ENCODE measurements around the gene SLC25A41. TPM values are rescaled to one million over a fixed set of nuclear protein-coding genes. Genes with fewer than 3 reads are reported as not detected.

Gene SLC25A41
- 0.33 TPM for polyA plus RNA-seq (2013, experiment 1 of 2)
- polyA plus RNA-seq (2013, experiment 2 of 2), result 0.25 TPM

GRCh38 chr19:6433663-6434062 lies at the start of gene SLC25A41:
Gene SLC25A41 (minus strand): TSS chr19:6433763. CDS start chr19:6433693, 70 bp downstream.
- Histone ChIP-seq H3K4me1 (ENCODE audit: control insufficient read depth, insufficient read depth, low read length, poor library complexity, severe bottlenecking) (no peaks in the 10 kb centered on the region), H3K4me3 (ENCODE audit: extremely low read depth, insufficient read depth, low read length, poor library complexity, severe bottlenecking) (no peak within 1 kb of the TSS), H3K9me3 (ENCODE audit: control insufficient read depth, low read length) (no peaks in the 10 kb centered on the region), H3K27ac (ENCODE audit: low read depth, low read length, severe bottlenecking) (no peak within 1 kb of the TSS), H3K36me3 (ENCODE audit: control insufficient read depth, insufficient read depth, low read length) (no peaks in the 10 kb centered on the region)
- 90 to 97% methylated on average over 4 to 6 of the region's 10 CpGs for WGBS, 2 experiments (ENCODE audit: insufficient coverage in 2 of 2)

GRCh38 chr19:6483235-6483634 lies 49.7 kb upstream of the SLC25A41 start:
- Histone ChIP-seq H3K9me3 (ENCODE audit: control insufficient read depth, low read length) (no peaks in the 10 kb centered on the region), H3K4me3 (ENCODE audit: extremely low read depth, insufficient read depth, low read length, poor library complexity, severe bottlenecking) (no peak overlapping the region), H3K36me3 (ENCODE audit: control insufficient read depth, insufficient read depth, low read length) (no peaks in the 10 kb centered on the region), H3K27ac (ENCODE audit: low read depth, low read length, severe bottlenecking) (no peak overlapping the region), H3K4me1 (ENCODE audit: control insufficient read depth, insufficient read depth, low read length, poor library complexity, severe bottlenecking) (no peaks in the 10 kb centered on the region)
- 83 to 100% methylated on average over 3 of the region's 3 CpGs for WGBS, 2 experiments (ENCODE audit: insufficient coverage in 2 of 2)

GRCh38 chr19:6482343-6482686 lies 48.8 kb upstream of the SLC25A41 start:
- Histone ChIP-seq H3K27ac (ENCODE audit: low read depth, low read length, severe bottlenecking) (no peak overlapping the region), H3K4me1 (ENCODE audit: control insufficient read depth, insufficient read depth, low read length, poor library complexity, severe bottlenecking) (no peaks in the 10 kb centered on the region), H3K36me3 (ENCODE audit: control insufficient read depth, insufficient read depth, low read length) (no peaks in the 10 kb centered on the region), H3K9me3 (ENCODE audit: control insufficient read depth, low read length) (no peaks in the 10 kb centered on the region), H3K4me3 (ENCODE audit: extremely low read depth, insufficient read depth, low read length, poor library complexity, severe bottlenecking) (no peak overlapping the region)
- WGBS, 2 experiments (ENCODE audit: insufficient coverage in 2 of 2), result 93 to 96% methylated on average over 8 of the region's 8 CpGs

- Histone ChIP-seq H3K36me3 (ENCODE audit: control insufficient read depth, insufficient read depth, low read length) (no peaks in the 10 kb centered on the region), H3K9me3 (ENCODE audit: control insufficient read depth, low read length) (no peaks in the 10 kb centered on the region), H3K4me1 (ENCODE audit: control insufficient read depth, insufficient read depth, low read length, poor library complexity, severe bottlenecking) (no peaks in the 10 kb centered on the region), H3K4me3 (ENCODE audit: extremely low read depth, insufficient read depth, low read length, poor library complexity, severe bottlenecking) (no peak within 1 kb of the TSS), H3K27ac (ENCODE audit: low read depth, low read length, severe bottlenecking) (no peak within 1 kb of the TSS)
- WGBS, 2 experiments (ENCODE audit: insufficient coverage in 2 of 2), result 56 to 62% methylated on average over 19 to 20 of the region's 24 CpGs
These were observed 48.2 kb upstream of the SLC25A41 start, which contains the start of gene DENND1C for GRCh38 chr19:6481541-6482342. Gene DENND1C (minus strand): TSS chr19:6481787. CDS start chr19:6481695, 92 bp downstream.

- Histone ChIP-seq H3K4me3 (ENCODE audit: extremely low read depth, insufficient read depth, low read length, poor library complexity, severe bottlenecking) (no peak overlapping the region), H3K9me3 (ENCODE audit: control insufficient read depth, low read length) (no peaks in the 10 kb centered on the region), H3K27ac (ENCODE audit: low read depth, low read length, severe bottlenecking) (no peak overlapping the region), H3K4me1 (ENCODE audit: control insufficient read depth, insufficient read depth, low read length, poor library complexity, severe bottlenecking) (no peaks in the 10 kb centered on the region), H3K36me3 (ENCODE audit: control insufficient read depth, insufficient read depth, low read length) (no peaks in the 10 kb centered on the region)
- 92 to 95% methylated on average over 7 to 8 of the region's 10 CpGs for whole genome bisulfite sequencing, 2 experiments (ENCODE audit: insufficient coverage in 2 of 2)
These were observed 47.4 kb upstream of the SLC25A41 start for GRCh38 chr19:6480848-6481415.

GRCh38 chr19:6479836-6480398 lies 46.4 kb upstream of the SLC25A41 start:
- Histone ChIP-seq H3K4me3 (ENCODE audit: extremely low read depth, insufficient read depth, low read length, poor library complexity, severe bottlenecking) (no peak overlapping the region), H3K4me1 (ENCODE audit: control insufficient read depth, insufficient read depth, low read length, poor library complexity, severe bottlenecking) (no peaks in the 10 kb centered on the region)
- WGBS, 2 experiments (ENCODE audit: insufficient coverage in 2 of 2), result 51 to 75% methylated on average over 4 to 7 of the region's 7 CpGs

GRCh38 chr19:6478815-6479214 lies 45.3 kb upstream of the SLC25A41 start:
- H3K4me3 ChIP-seq (ENCODE audit: extremely low read depth, insufficient read depth, low read length, poor library complexity, severe bottlenecking), result no peak overlapping the region
- WGBS, 2 experiments (ENCODE audit: insufficient coverage in 2 of 2), result 89 to 97% methylated on average over 7 to 8 of the region's 13 CpGs
- H3K9me3 ChIP-seq (ENCODE audit: control insufficient read depth, low read length), result no peaks in the 10 kb centered on the region
- H3K36me3 ChIP-seq (ENCODE audit: control insufficient read depth, insufficient read depth, low read length), result no peaks in the 10 kb centered on the region
- no peaks in the 10 kb centered on the region for H3K4me1 ChIP-seq (ENCODE audit: control insufficient read depth, insufficient read depth, low read length, poor library complexity, severe bottlenecking)
- H3K27ac ChIP-seq (ENCODE audit: low read depth, low read length, severe bottlenecking), result no peak overlapping the region

More at GRCh38 chr19:6479836-6480398, 46.4 kb upstream of the SLC25A41 start:
- H3K36me3 ChIP-seq (ENCODE audit: control insufficient read depth, insufficient read depth, low read length), result no peaks in the 10 kb centered on the region
- H3K27ac ChIP-seq (ENCODE audit: low read depth, low read length, severe bottlenecking), result no peak overlapping the region
- no peaks in the 10 kb centered on the region for H3K9me3 ChIP-seq (ENCODE audit: control insufficient read depth, low read length)

GRCh38 chr19:6476896-6477431 lies 43.4 kb upstream of the SLC25A41 start:
- Histone ChIP-seq H3K4me3 (ENCODE audit: extremely low read depth, insufficient read depth, low read length, poor library complexity, severe bottlenecking) (peak overlapping the region; percentile 18), H3K36me3 (ENCODE audit: control insufficient read depth, insufficient read depth, low read length) (no peaks in the 10 kb centered on the region), H3K9me3 (ENCODE audit: control insufficient read depth, low read length) (no peaks in the 10 kb centered on the region), H3K4me1 (ENCODE audit: control insufficient read depth, insufficient read depth, low read length, poor library complexity, severe bottlenecking) (peaks cover 3% of the 10 kb centered on the region), H3K27ac (ENCODE audit: low read depth, low read length, severe bottlenecking) (no peak overlapping the region)
- WGBS, 2 experiments (ENCODE audit: insufficient coverage in 2 of 2), result 15 to 19% methylated on average over 15 to 19 of the region's 29 CpGs

GRCh38 chr19:6476155-6476895 lies 42.8 kb upstream of the SLC25A41 start:
- H3K9me3 ChIP-seq (ENCODE audit: control insufficient read depth, low read length), result no peaks in the 10 kb centered on the region
- no peak overlapping the region for H3K27ac ChIP-seq (ENCODE audit: low read depth, low read length, severe bottlenecking)
- H3K4me1 ChIP-seq (ENCODE audit: control insufficient read depth, insufficient read depth, low read length, poor library complexity, severe bottlenecking), result peaks cover 3% of the 10 kb centered on the region
- no peaks in the 10 kb centered on the region for H3K36me3 ChIP-seq (ENCODE audit: control insufficient read depth, insufficient read depth, low read length)
- peak overlapping the region; percentile 18 for H3K4me3 ChIP-seq (ENCODE audit: extremely low read depth, insufficient read depth, low read length, poor library complexity, severe bottlenecking)
- 1 to 2% methylated on average over 24 to 28 of the region's 33 CpGs for WGBS, 2 experiments (ENCODE audit: insufficient coverage in 2 of 2)

- H3K4me3 ChIP-seq (ENCODE audit: extremely low read depth, insufficient read depth, low read length, poor library complexity, severe bottlenecking), result no peak overlapping the region
- H3K9me3 ChIP-seq (ENCODE audit: control insufficient read depth, low read length), result no peaks in the 10 kb centered on the region
These were observed 42.0 kb upstream of the SLC25A41 start for GRCh38 chr19:6475321-6476108.

More at GRCh38 chr19:6475321-6476108, 42.0 kb upstream of the SLC25A41 start:
- 5 to 7% methylated on average over 49 of the region's 52 CpGs for WGBS, 2 experiments (ENCODE audit: insufficient coverage in 2 of 2)
- Histone ChIP-seq H3K27ac (ENCODE audit: low read depth, low read length, severe bottlenecking) (no peak overlapping the region), H3K36me3 (ENCODE audit: control insufficient read depth, insufficient read depth, low read length) (no peaks in the 10 kb centered on the region), H3K4me1 (ENCODE audit: control insufficient read depth, insufficient read depth, low read length, poor library complexity, severe bottlenecking) (peaks cover 3% of the 10 kb centered on the region)

All from mesodermal cell (in vitro differentiated cells).